Pericardium fibroblast (primary cell): ENCODE data around the gene RFTN1. TPM values are rescaled to one million over a fixed set of nuclear protein-coding genes. Genes with fewer than 3 reads are reported as not detected.

Experiments
- total RNA-seq: library from RNA; depleted of rRNA; stranded (reverse); fragments of >200 nt; gene quantifications from 2 replicates; pipeline ENCODE4 v1.2.3, GENCODE V29; 2015

Gene RFTN1, protein sequence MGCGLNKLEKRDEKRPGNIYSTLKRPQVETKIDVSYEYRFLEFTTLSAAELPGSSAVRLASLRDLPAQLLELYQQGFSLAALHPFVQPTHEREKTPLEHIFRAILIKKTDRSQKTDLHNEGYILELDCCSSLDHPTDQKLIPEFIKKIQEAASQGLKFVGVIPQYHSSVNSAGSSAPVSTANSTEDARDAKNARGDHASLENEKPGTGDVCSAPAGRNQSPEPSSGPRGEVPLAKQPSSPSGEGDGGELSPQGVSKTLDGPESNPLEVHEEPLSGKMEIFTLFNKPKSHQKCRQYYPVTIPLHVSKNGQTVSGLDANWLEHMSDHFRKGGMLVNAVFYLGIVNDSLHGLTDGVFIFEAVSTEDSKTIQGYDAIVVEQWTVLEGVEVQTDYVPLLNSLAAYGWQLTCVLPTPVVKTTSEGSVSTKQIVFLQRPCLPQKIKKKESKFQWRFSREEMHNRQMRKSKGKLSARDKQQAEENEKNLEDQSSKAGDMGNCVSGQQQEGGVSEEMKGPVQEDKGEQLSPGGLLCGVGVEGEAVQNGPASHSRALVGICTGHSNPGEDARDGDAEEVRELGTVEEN
- 42.0 and 59.4 TPM in 2 replicates for total RNA-seq

DNA sequence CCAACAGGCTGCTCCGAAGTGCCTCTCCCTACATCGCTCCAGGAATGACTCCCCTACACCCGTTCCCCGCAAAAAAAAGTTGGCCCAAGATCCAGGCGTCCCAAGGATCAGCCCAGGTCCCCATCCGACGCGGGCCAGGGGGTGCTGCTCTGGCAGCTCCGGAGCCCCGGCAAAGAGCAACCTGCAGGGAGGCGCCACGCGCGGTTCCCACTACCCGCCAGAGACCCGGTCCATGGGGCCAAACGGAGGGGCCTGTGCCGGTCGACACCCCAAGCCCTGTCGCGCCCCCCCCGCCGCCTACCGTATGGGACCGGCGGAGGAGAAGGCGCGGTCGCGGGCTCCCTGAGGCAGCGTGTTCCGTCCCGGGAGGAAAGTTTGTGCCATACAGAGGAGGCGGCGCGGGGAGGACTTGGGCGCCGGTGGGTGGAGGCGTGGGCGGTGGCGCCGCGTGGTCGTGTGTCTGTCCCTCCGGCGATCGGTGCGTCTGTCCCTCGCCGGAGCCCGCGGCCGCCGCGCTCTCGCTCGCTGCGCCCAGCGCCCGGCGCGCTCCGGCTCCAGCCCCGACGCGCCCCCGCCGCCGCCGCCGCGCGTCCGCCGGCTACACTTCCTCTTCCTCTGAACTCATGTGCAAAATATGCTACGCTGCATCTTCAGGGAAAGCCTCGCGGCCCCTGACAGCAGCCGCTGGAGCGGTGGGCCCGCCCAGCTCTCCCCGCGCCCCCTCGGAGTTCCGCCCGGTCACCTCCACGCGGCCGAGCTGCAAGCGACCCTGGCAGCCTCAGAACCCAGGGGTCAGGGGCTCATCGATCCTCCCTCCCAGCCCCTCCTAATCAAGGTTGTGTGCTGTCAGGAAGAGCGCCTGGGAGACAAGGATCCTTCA lies at the start of gene RFTN1:
Gene RFTN1, minus strand, starts transcription at position 559 of the 880 bp plus-strand sequence. CDS start 19,830 bp downstream, outside the sequence.

Other genes with a start within 250 kb of the RFTN1 start
- 14.6 and 18.6 TPM in 2 replicates for gene DPH3, start 248.8 kb downstream of the RFTN1 start, total RNA-seq
- 7.4 and 10.8 TPM in 2 replicates for gene OXNAD1, start 248.5 kb downstream of the RFTN1 start, total RNA-seq
- not detected in 2 replicates for gene DAZL, start 91.7 kb upstream of the RFTN1 start, total RNA-seq